MG63 (cell line): ENCODE data around the gene FAM76A. TPM values are rescaled to one million over a fixed set of nuclear protein-coding genes. Genes with fewer than 3 reads are reported as not detected.
"Not testable (repeated sequence)": the region's sequence is repeated elsewhere in the genome, so short reads cannot be mapped to it uniquely, and the experiment has no call there.

Experiments used
- DNase-seq: peaks from one replicate; pipeline ENCODE4 v3.0.0-alpha.2; 2020
- H3K27me3 ChIP-seq: fragments of 250-450 bp; sonication (Bioruptor Pico); 2 replicates; pipeline ENCODE4 v1.5.1; 2020; ENCODE audit warnings: mild to moderate bottlenecking, moderate library complexity
- H3K36me3 ChIP-seq: fragments of 250-450 bp; sonication (Bioruptor Pico); 2 replicates; pipeline ENCODE4 v1.5.1; 2020; ENCODE audit warnings: mild to moderate bottlenecking, moderate library complexity
- H3K4me3 ChIP-seq: fragments of 250-450 bp; sonication (Bioruptor Pico); 2 replicates; pipeline ENCODE4 v1.5.1; 2020; ENCODE audit warnings: mild to moderate bottlenecking, moderate library complexity
- H3K9me3 ChIP-seq: fragments of 250-450 bp; sonication (Bioruptor Pico); 2 replicates; pipeline ENCODE4 v1.5.1; 2020; ENCODE audit warnings: mild to moderate bottlenecking, moderate library complexity
- total RNA-seq: library from RNA; depleted of rRNA; stranded (reverse); fragments of >200 nt; shearing (Covaris generic); gene quantifications from 2 replicates; pipeline ENCODE4 v1.2.3, GENCODE V29; 2014; ENCODE audit warnings: low replicate concordance

The FAM76A gene
- total RNA-seq, 1 experiment from 2014 or later = 12.0 TPM

DNA sequence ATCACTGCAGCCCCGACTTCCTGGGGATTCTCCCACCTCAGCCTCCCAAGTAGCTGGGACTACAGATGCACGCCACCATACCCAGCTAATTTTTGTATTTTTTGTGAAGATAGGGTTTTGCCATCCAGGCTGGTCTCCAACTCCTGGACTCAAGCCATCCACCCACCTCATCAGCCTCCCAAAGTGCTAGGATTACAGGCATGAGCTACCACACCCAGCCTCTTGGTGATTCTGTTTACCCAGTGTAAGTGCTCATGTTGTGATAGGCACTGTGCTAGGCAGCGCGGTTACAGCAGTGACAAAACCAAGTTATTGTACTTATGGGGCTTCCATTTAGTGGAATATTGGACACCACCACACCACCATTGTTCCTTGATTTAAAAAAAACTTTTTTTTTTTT lies 37.6 kb downstream of the FAM76A start:
- no peak for DNase-seq
- no peak overlapping the region for H3K4me3 ChIP-seq
- H3K9me3 ChIP-seq = no peaks in the 10 kb centered on the region
- H3K36me3 ChIP-seq = peaks cover 2% of the 10 kb centered on the region; the same call in 1 of the 2 replicates
- H3K27me3 ChIP-seq = no peaks in the 10 kb centered on the region

DNA sequence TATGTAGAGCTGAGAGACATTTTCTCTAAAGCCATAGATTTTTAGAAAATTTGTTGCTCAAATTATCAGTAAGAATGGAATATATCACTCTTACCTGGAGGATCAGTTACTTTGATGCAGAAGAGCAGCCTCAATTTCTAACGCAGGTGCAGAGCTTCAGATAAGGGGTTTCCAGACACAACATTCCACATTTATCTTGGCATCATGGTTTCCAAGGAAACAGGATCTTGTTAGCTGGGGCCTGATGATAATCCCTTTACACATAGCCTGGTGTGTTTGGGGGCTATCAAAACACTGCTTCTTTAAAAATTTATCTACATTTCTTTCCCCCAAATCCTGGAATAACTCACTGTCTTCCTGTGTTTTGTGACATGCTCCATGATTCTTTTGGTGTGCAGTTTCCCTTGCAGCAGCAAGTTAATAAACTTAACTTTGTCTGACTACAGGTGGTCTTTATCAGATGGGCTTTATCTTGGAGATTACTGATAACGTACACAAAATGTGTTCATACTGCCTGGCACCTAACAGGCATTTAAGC lies 44.6 kb downstream of the FAM76A start:
- no peak for DNase-seq
- no peaks in the 10 kb centered on the region for H3K27me3 ChIP-seq
- H3K36me3 ChIP-seq = no peaks in the 10 kb centered on the region

DNA sequence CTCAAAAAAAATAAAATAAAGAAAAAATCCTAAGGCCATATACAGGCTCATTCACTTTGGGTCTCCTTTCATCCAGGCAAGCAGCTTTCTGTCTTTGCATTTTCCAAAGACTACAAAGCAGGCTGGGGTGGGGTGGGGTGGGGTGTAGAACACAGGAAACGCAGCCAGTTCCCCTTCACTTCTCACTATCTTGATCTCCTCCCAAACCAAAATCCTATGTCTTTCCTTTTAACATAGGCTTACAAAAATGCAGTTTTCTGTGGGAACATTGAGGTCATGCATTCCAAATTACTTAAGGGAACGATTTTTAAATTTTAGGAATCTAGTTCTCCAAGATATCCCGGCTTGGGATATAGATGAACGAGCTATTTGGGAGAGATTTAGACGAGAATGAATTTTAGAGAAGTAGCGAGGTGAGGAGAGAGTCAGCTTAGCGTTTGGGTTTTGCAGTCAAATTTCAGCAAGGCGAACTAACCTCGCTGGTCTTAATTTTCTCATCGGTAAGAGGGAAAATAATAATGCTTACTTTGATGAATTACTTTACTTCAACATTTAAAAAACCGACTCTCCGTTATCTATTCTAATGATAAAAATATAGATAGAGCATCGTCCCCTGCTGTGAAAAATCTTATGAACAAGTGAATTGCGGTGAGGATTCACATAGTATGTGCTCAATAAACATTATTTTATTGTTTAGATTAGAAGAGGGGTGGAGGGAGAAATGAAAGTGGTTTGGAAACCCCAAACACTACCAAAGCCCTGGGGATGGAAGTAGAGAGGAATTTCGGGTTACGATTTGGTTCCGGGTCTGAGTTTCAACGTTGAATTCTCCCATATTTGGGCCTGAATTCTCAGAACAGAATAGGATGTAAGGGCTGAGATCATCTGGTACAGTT lies 46.5 kb downstream of the FAM76A start:
- Histone ChIP-seq H3K27me3 (no peaks in the 10 kb centered on the region), H3K36me3 (peaks cover 12% of the 10 kb centered on the region), H3K4me3 (peak overlapping the region; percentile 83), H3K9me3 (no peaks in the 10 kb centered on the region)
- no peak for DNase-seq

More for the DNA sequence above, 44.6 kb downstream of the FAM76A start:
- Histone ChIP-seq H3K4me3 (no peak overlapping the region), H3K9me3 (no peaks in the 10 kb centered on the region)

DNA sequence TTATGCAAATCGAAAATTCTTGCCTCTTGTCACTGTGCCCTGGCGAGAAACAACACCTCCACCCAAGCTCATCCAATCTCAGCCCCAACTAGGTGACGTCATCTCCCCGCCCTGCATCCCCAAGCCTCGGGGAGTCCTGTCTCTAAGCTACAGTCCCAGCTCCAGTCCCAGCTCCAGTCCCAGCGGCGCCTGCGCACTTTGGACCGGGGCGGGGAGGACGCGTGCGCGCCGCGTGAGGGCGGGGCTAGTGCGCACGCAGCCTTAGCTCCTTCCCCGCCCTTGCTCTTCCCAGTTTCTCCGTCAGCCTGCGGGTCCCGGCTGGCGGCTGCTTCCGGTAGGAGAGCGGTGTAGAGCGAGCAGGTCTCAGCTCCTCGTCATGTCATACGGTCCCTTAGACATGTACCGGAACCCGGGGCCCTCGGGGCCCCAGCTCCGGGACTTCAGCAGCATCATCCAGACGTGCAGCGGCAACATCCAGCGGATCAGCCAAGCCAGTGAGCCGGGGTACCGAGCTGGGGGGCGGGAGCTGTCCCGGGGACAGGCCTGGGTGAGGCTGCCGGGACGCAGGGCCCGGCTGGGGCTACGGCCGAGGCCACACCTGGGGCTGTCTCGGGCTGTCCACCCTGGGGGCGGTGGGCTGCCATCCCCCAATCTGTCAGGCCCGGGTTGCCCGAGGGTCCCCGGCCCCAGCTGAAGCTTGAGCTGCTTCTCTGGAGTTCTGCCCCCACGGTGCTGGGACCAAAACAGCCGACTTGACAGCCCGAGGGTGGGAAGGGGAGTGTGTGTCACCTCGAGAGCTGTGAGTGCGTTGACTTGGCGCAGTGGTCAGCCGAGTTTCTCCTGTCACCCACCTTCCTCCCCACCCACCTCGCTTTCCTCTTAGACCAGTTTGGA lies 47.4 kb downstream of the FAM76A start, which contains the start of gene STX12:
Gene STX12 (plus strand): TSS at position 288 of the 894 bp plus-strand sequence. CDS start 89 bp downstream, at position 377.
- Histone ChIP-seq H3K36me3 (peaks cover 13% of the 10 kb centered on the region), H3K4me3 (peak within 1 kb of the TSS; percentile 83), H3K27me3 (no peaks in the 10 kb centered on the region), H3K9me3 (no peaks in the 10 kb centered on the region)
- DNase-seq = peak; percentile 98

DNA sequence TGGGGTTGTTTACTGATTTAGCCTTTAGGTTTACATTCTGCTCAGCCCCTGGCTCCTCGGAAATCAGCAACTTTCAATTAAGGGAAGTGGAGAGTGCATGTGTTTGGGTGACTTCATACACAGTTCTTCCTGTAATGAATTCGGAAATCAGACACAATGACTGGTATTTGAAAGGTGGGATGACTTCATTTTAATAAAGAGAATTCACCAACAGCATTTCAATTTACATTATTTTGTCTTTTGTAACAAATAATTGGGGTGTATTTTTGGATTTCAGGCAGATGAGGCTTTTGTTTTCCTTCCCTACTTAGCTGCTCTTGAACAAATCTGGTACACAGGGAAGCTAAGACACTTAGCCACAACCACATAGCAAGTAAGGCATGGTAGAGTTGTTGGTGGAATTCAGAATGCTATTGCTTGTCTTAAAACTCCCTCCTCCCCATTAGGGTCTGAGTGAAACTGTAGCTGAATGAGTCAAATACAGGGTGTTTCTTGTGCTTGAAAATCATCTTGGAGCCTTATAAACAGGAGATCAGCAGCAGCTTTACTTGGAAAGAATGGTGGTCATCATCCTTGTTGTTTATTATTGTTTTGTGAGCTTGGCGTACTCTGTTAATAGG lies 48.2 kb downstream of the FAM76A start:
- H3K27me3 ChIP-seq = no peaks in the 10 kb centered on the region
- peak overlapping the region; percentile 83 for H3K4me3 ChIP-seq
- no peak for DNase-seq

DNA sequence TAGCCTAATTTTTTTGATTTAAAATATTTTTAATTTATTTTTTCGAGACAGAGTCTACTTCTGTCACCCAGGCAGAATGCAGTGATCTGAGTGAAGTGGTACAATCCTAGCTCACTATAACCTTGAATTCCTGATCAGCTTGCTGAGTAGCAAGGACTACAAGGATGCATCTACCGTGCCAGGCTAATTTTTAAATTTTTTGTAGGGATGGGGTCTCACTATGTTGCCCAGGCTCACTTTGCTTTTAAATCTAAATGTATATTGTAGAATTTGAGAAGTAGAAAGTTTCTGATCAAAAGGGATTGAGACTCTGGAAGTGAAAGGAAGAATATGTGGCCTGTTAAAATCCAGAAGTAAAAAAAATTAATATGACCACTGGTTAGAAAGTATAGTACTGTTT lies 48.9 kb downstream of the FAM76A start:
- peak overlapping the region; percentile 83 for H3K4me3 ChIP-seq

More for the DNA sequence above, 48.2 kb downstream of the FAM76A start:
- no peaks in the 10 kb centered on the region for H3K9me3 ChIP-seq
- peaks cover 13% of the 10 kb centered on the region for H3K36me3 ChIP-seq

DNA sequence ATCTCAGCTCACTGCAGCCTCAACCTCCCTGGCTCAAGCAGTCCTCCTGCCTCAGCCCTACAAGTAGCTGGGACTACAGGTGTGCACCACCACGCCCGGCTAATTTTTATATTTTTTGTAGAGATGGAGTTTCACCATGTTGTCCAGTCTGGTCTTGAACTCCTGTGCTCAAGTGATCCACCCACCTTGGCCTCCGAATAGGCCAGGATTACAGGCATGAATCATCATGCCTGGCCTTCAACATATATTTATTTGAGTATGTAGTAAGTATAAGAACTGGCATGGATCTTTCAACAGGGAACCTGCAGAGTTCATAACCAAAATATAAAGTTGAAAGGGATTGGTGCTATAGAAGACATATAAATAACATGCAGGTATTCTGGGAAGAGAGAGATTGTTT lies 49.6 kb downstream of the FAM76A start:
- peak; percentile 58 for DNase-seq
- not testable (repeated sequence) for H3K27me3 ChIP-seq, H3K4me3 ChIP-seq, H3K9me3 ChIP-seq
- peaks cover 13% of the 10 kb centered on the region for H3K36me3 ChIP-seq

More for the DNA sequence above, 48.9 kb downstream of the FAM76A start:
- Histone ChIP-seq H3K36me3 (peaks cover 13% of the 10 kb centered on the region), H3K27me3 (no peaks in the 10 kb centered on the region), H3K9me3 (no peaks in the 10 kb centered on the region)
- DNase-seq = no peak

DNA sequence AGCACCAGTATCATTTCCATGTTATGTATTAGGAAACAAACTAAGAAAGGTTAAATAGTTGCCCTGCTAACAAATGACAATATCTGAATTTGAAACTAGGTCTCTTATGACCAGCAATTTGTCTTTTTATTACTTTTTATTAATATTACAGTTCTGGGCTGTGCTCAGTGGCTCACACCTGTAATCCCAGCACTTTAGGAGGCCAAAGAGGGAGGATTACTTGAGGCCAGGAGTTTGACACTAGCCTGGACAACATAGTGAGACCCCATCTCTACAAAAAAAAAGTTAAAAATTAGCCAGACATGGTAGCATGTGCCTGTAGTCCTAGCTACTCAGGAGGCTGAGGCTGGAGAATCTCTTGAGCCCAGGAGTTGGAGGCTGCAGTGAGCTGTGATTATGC lies 50.5 kb downstream of the FAM76A start:
- H3K36me3 ChIP-seq = peaks cover 13% of the 10 kb centered on the region
- not testable (repeated sequence) for H3K27me3 ChIP-seq, H3K9me3 ChIP-seq, DNase-seq, H3K4me3 ChIP-seq

DNA sequence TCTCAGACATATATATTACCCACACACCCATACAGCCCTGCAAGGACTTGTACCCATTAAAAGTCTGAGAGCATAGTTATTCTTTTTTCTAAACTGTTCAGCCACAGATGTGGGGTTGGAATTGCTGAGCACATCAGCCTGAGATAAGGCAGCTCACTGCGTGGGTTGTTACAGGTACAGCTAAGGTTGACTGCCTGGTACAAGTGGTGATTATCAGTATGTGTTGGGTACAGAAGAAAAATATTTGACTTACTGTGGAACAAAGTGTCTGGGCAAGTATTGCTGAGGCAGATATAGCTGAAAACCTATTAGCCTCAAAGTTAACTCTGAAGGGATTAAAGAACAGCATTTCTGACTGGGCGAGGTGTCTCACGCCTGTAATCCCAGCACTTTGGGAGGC lies 52.3 kb downstream of the FAM76A start:
- DNase-seq = no peak
- Histone ChIP-seq H3K27me3 (no peaks in the 10 kb centered on the region), H3K36me3 (peaks cover 16% of the 10 kb centered on the region), H3K9me3 (no peaks in the 10 kb centered on the region), H3K4me3 (no peak overlapping the region)

DNA sequence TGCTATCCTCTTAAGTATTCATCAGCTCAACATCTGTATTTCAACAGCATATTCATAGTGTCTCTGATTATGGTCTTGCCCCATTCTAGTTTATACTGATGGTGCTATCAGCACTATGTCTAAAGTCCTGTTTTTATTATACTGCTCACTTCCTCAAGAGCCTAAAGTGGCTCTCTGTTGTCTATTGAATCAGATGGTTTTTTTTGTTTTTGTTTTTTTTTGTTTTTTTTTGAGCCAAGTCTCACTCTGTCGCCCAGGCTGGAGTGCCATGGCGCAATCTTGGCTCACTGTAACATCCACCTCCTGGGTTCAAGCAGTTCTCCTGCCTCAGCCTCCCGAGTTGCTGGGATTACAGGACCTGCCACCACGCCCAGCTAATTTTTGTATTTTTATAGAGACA lies 53.4 kb downstream of the FAM76A start:
- Histone ChIP-seq H3K9me3 (no peaks in the 10 kb centered on the region), H3K27me3 (no peaks in the 10 kb centered on the region), H3K4me3 (no peak overlapping the region), H3K36me3 (peaks cover 16% of the 10 kb centered on the region)
- DNase-seq = no peak

DNA sequence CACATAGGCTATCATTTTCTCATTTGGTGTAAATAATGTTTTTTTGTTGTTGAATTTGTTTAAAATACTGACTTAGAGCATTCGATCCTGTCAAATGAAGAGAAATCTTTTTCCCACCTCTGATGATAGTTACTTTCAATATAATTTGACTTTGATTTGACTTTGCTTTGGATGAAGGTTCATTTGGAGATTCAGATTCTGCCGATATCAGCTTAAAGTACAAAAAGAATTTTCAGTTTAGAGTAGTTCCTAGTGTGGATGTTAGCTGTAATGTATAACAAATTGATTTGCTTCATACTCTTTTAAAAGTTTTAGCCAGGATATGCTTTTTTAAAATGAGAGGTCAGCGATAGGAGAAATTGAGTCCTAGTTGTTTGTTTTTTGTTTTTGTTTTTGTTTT lies 57.2 kb downstream of the FAM76A start:
- no peak overlapping the region for H3K4me3 ChIP-seq
- DNase-seq = no peak
- peaks cover 4% of the 10 kb centered on the region; the same call in 1 of the 2 replicates for H3K36me3 ChIP-seq
- H3K27me3 ChIP-seq = no peaks in the 10 kb centered on the region
- no peaks in the 10 kb centered on the region for H3K9me3 ChIP-seq

DNA sequence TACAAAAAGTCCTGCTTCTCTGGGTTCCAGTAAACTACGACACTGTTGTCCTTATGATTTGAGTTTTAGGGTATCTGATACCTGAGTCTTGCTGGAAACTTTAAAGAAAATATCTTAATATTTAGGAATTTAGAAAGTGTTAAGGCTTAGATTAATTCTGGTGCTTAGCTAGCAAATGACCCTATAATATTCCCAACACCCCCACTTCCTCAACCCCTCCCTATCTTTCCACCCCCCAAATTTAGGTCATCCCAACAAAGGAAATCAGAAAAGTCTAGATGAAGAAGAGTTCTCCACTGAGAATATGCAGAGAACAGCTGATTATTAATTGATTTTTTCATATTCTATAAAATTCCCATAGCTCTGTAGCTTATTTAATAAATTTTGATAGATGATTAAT lies 58.9 kb downstream of the FAM76A start:
- Histone ChIP-seq H3K9me3 (no peaks in the 10 kb centered on the region), H3K36me3 (peaks cover 14% of the 10 kb centered on the region), H3K27me3 (no peaks in the 10 kb centered on the region), H3K4me3 (no peak overlapping the region)
- no peak for DNase-seq

DNA sequence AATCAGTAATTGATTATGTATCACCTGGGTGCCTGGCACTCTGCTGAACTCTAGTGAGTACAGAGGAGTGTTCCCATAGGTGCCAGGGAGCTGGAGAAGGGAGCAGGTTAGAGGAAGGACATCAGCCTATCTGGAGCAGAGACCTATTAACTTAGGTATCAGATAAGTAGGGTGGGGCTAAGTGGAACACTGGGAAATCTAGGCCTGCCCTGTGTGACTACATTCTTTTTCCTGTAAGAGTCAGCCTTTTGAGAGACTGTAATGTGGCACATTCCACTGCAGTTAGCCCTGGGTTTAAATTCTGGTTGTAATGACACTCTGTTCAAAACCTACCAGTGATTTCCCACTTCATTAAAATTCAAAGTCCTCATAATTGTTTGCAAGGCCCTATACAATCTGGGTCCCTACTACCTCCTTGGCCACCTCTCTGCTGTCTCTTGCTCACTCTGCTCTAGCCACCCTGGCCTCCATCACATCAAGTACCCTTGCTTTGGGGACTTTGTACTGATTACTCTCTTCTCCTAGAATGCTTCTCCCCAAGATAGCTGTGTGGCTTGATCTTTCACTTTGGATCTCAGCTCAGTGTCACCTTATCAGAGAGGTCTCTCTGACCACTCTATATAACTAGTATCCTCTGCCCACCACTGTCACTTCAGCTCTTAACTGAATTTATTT lies 60.2 kb downstream of the FAM76A start:
- H3K36me3 ChIP-seq = peaks cover 24% of the 10 kb centered on the region
- H3K9me3 ChIP-seq = peaks cover 3% of the 10 kb centered on the region; the same call in 1 of the 2 replicates
- H3K27me3 ChIP-seq = no peaks in the 10 kb centered on the region
- H3K4me3 ChIP-seq = no peak overlapping the region
- DNase-seq = no peak

DNA sequence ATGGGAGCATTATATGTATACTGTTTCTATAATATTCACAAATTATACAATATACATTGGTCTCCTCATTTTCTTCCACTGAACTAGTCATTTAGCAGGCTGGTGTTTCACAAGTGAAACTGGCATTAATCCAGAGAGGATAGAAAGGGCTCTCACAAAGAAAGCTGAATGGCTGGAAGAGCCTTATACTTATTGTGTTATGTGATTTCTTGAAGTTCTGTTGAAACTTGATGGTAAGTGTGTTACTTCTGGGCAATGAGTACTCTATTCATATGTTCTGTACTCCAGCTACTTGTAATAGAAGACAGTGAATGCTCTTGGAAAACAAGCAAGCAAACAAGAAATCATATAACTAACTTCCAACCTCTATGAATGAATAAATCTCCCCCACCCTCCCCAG lies 62.1 kb downstream of the FAM76A start:
- Histone ChIP-seq H3K9me3 (peaks cover 3% of the 10 kb centered on the region; the same call in 1 of the 2 replicates), H3K4me3 (no peak overlapping the region), H3K36me3 (peaks cover 25% of the 10 kb centered on the region), H3K27me3 (no peaks in the 10 kb centered on the region)
- no peak for DNase-seq

DNA sequence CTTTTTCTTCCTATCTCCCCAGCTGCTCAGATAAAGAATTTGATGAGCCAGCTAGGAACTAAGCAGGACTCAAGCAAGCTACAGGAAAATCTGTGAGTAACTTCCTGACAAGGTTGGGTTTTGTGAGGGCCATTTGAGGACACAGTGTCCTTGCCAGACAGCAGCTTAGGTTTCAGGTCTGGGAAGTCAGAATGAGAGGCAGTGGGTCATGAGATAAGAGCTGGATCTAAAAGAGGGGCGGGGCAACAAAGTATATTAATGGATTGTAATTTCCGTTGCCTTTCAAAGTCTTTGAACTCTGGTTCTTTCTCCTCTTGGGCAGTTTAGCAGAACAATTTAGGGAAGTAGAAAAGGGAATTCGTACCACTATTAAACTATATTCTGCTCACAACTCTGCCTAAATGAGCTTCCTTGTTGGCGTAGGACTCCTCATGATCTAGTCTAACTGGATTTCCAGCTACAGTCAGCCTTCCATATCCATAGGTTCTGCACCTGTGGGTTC lies 63.8 kb downstream of the FAM76A start:
- peaks cover 39% of the 10 kb centered on the region for H3K36me3 ChIP-seq
- peaks cover 3% of the 10 kb centered on the region; the same call in 1 of the 2 replicates for H3K9me3 ChIP-seq
- H3K4me3 ChIP-seq = no peak overlapping the region
- no peaks in the 10 kb centered on the region for H3K27me3 ChIP-seq
- no peak for DNase-seq

DNA sequence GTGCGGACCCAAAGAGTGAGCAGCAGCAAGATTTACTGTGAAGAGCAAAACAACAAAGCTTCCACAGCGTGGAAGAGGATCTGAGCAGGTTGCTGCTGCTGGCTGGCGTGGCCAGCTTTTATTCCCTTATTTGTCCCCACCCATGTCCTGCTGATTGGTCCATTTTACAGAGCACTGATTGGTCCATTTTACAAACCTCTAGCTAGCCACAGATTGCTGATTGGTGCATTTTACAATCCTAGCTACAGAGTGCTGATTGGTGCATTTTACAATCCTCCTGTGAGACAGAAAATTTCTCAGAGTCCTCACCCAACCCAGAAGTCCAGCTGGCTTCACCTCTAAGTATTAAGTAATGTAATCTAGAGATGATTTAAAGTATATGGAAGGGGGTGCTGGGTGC lies 64.5 kb downstream of the FAM76A start:
- DNase-seq, H3K9me3 ChIP-seq, H3K27me3 ChIP-seq, H3K4me3 ChIP-seq: not testable (repeated sequence)
- peaks cover 44% of the 10 kb centered on the region for H3K36me3 ChIP-seq
